Activated naive CD4-positive, alpha-beta T cell treated with anti-CD3 and anti-CD28 coated beads for 36 hours (primary cell): ENCODE measurements around the gene NAA25. TPM values are rescaled to one million over a fixed set of nuclear protein-coding genes. Genes with fewer than 3 reads are reported as not detected.
"Not testable (repeated sequence)": the region's sequence is repeated elsewhere in the genome, so short reads cannot be mapped to it uniquely, and the experiment has no call there.

ENCODE experiments used
- CTCF ChIA-PET: fragments of 350-600 bp; sonication (Branson Sonifier 250); formaldehyde crosslinking; loops from one replicate; lab custom pipeline; 2021; ENCODE audit warnings: antibody characterized with exemption; lab: Charles Lee
- DNase-seq: peaks from one replicate; pipeline ENCODE4 v3.0.0-alpha.2; 2020
- H3K27ac Mint-ChIP-seq: one replicate; pipeline ENCODE4 v1.8.0; 2021; ENCODE audit warnings: mild to moderate bottlenecking, mixed read lengths
- H3K27me3 Mint-ChIP-seq: one replicate; pipeline ENCODE4 v1.8.0; 2021; ENCODE audit warnings: low read depth, mixed read lengths
- H3K36me3 Mint-ChIP-seq: one replicate; pipeline ENCODE4 v1.8.0; 2021; ENCODE audit warnings: low read depth, mixed read lengths
- H3K4me1 Mint-ChIP-seq: one replicate; pipeline ENCODE4 v1.8.0; 2021; ENCODE audit warnings: low read depth, mixed read lengths
- H3K4me3 Mint-ChIP-seq: one replicate; pipeline ENCODE4 v1.8.0; 2021; ENCODE audit warnings: mild to moderate bottlenecking, moderate library complexity, mixed read lengths
- H3K9me3 Mint-ChIP-seq: one replicate; pipeline ENCODE4 v1.8.0; 2021; ENCODE audit warnings: mixed read lengths
- intact Hi-C: fragments of 100-400 bp; cut with micrococcal nuclease; formaldehyde crosslinking; loops from one replicate; pipeline ENCODE4 v1.15.1; 2023
- total RNA-seq, 2 experiments: library from RNA; stranded (reverse); gene quantifications; one replicate each; pipeline ENCODE4 v1.2.3, GENCODE V29; 2021

NAA25 gene
- total RNA-seq, 2 experiments from 2014 or later = 52.4 to 55.7 TPM

DNA sequence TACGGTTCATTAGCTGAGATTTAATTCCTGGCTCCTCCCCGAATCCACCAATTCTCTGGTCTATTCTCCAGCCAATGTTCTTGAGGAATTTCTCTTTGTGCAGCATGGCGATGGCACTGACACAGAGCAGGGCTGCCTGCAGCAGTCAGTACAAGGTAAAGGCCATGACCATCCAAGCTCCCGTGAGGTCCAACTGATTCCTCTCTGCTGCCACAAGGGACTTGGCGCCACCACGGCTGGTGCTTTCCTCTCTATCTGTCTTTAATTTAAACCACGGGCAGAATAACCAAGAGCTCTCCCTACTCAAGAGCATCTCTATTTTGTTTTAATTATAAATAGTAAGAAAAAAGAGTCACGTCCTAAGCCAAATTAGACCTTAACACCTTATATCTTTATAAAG is 107.8 kb downstream of the NAA25 start:
- CTCF ChIA-PET = interaction anchor here (1.1 to 2.0 kb wide), 3 partner anchors 14 to 58 kb away, joined by 3 to 10 read pairs (median 3); no protein-coding TSS in a partner anchor
- no peaks in the 10 kb centered on the region for H3K27me3 Mint-ChIP-seq
- peaks cover 64% of the 10 kb centered on the region for H3K4me1 Mint-ChIP-seq
- no peaks in the 10 kb centered on the region for H3K9me3 Mint-ChIP-seq
- intact Hi-C loops = loop anchor here (1.0 to 2.0 kb wide), 2 partner anchors 9 to 14 kb away; no protein-coding TSS in a partner anchor
- H3K4me3 Mint-ChIP-seq = peak overlapping the region; percentile 14
- DNase-seq = no peak
- no peaks in the 10 kb centered on the region for H3K36me3 Mint-ChIP-seq
- peak overlapping the region; percentile 80 for H3K27ac Mint-ChIP-seq

- intact Hi-C loops, H3K27me3 Mint-ChIP-seq, DNase-seq, H3K9me3 Mint-ChIP-seq, H3K4me3 Mint-ChIP-seq, H3K36me3 Mint-ChIP-seq: not testable (repeated sequence)
- Mint-ChIP-seq H3K27ac (peak overlapping the region; percentile 14), H3K4me1 (peaks cover 67% of the 10 kb centered on the region)
- CTCF ChIA-PET = interaction anchor here (1.7 kb wide), 1 partner anchor 11 kb away, joined by 4 read pairs; no protein-coding TSS in a partner anchor
Observed at GRCh38 chr12:111999129-111999528, 109.5 kb downstream of the NAA25 start.

- Mint-ChIP-seq H3K36me3 (no peaks in the 10 kb centered on the region), H3K27ac (no peak overlapping the region), H3K9me3 (no peaks in the 10 kb centered on the region), H3K4me1 (peaks cover 76% of the 10 kb centered on the region), H3K4me3 (no peak overlapping the region), H3K27me3 (no peaks in the 10 kb centered on the region)
- intact Hi-C loops = no loop called here
- CTCF ChIA-PET = interaction anchor here (1.7 kb wide), 1 partner anchor 12 kb away, joined by 4 read pairs; no protein-coding TSS in a partner anchor
- DNase-seq = no peak
Observed at GRCh38 chr12:111998015-111998414, 110.6 kb downstream of the NAA25 start.

DNA sequence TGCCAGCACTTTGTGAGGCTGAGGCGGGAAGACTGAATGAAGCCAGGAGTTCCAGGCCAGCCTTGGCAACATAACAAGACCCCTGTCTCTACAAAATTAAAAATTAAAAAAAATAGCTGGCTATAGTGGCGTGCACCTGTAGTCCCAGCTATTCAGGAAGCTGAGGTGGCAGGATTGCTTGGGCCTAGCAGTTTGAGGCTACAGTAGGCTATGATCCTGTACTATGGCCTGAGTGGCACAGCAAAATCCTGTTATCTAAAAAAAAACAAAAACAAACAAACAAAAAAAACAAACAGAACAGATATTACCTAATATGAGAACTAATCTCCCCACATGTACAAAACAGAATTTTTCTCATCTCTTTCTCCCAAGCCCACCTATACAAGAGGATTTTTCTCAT is 111.3 kb downstream of the NAA25 start:
- Mint-ChIP-seq H3K4me1 (peaks cover 76% of the 10 kb centered on the region), H3K4me3 (no peak overlapping the region), H3K36me3 (no peaks in the 10 kb centered on the region), H3K27me3 (no peaks in the 10 kb centered on the region), H3K9me3 (no peaks in the 10 kb centered on the region), H3K27ac (no peak overlapping the region)
- CTCF ChIA-PET = no interaction called here
- intact Hi-C loops = no loop called here
- DNase-seq = no peak

DNA sequence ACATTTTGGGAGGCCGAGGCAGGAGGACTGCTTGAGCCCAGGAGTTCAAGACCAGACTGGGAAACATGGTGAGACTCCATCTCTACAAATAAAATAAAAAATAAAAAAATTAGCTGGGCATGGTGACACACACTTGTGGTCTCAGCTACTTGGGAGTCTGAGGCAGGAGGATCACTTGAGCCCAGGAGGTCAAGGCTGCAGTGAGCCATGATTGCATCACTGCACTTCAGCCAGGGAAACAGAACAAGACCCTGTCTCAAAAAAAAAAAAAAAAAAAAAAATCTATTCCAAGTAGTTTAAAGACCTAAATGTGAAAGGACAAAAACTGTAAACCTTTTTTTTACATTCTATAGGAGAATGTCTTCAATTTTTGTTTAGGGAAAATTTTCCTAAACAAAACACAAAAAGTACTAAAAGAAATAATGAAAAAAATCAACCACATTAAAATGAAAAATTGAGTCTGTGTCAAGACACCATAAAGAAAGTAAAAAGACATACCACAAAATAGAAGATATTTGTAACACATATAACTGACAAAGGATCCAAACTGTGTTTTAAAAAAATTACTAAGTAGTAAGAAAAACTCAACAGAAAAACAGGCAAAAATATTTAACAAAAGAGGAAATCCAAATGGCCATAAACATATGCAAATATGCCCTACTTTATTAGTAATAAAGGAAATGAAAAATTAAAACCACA is 112.7 kb downstream of the NAA25 start:
- Mint-ChIP-seq H3K36me3 (peaks cover 2% of the 10 kb centered on the region), H3K4me3 (no peak overlapping the region), H3K27ac (no peak overlapping the region), H3K4me1 (peaks cover 73% of the 10 kb centered on the region), H3K9me3 (no peaks in the 10 kb centered on the region), H3K27me3 (no peaks in the 10 kb centered on the region)
- intact Hi-C loops = no loop called here
- CTCF ChIA-PET = no interaction called here
- no peak for DNase-seq

- H3K36me3 Mint-ChIP-seq, H3K27ac Mint-ChIP-seq, H3K27me3 Mint-ChIP-seq, H3K9me3 Mint-ChIP-seq: not testable (repeated sequence)
- Mint-ChIP-seq H3K4me1 (peaks cover 62% of the 10 kb centered on the region), H3K4me3 (peak overlapping the region; percentile 72)
- peak; percentile 28 for DNase-seq
- CTCF ChIA-PET = interaction anchor here (0.7 to 1.0 kb wide), 3 partner anchors 20 to 50 kb away, joined by 3 to 5 read pairs (median 4); no protein-coding TSS in a partner anchor
- intact Hi-C loops = loop anchor here (5.0 kb wide), 3 partner anchors 47 to 152 kb away; partner anchors contain the start of gene MAPKAPK5
Observed at GRCh38 chr12:111994211-111995111, 114.1 kb downstream of the NAA25 start.

DNA sequence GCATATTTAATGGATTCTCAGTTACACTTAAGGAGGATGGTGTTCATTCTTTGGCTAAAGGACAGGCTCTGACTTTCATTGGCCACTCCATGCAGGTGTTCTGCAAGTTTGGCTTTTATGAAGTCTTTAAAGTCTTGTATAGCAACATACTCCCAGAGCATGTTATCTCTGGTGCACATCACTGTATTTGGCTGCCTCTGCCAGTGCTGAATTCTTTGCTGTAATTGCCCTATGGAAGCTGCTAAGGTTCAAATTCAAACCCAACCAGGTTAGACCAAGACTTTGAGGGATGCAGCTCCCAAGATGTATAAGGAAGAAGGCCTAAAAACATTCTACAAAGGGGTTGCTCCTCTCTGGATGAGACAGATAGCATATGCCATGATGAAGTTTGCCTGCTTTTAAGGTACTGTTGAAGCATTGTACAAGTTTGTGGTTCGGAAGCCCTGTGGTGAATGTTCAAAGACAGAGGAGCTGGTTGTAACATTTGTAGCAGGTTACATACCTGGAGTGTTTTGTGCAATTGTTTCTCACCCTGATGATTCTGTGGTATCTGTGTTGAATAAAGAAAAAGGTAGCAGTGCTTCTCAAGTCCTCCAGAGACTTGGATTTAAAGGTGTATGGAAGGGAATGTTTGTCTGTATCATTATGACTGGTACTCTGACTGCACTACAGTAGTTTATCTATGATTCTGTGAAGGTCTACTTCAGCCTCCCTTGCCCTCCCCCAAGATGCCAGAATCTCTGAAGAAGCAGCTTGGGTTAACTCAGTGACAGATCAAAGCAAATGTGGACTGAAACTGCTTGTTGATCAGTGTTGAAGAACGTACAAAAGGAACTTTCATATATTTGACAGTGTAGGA is 115.1 kb downstream of the NAA25 start:
- Mint-ChIP-seq H3K27ac (peak overlapping the region; percentile 31), H3K4me3 (peak overlapping the region; percentile 72), H3K4me1 (peaks cover 60% of the 10 kb centered on the region), H3K36me3 (peaks cover 2% of the 10 kb centered on the region), H3K27me3 (no peaks in the 10 kb centered on the region), H3K9me3 (no peaks in the 10 kb centered on the region)
- intact Hi-C loops = loop anchor here (1.0 to 5.0 kb wide), 4 partner anchors 20 to 151 kb away; partner anchors contain the start of genes ERP29, MAPKAPK5 and TMEM116
- DNase-seq = peak; percentile 42
- CTCF ChIA-PET = interaction anchor here (0.9 to 1.0 kb wide), 2 partner anchors 21 to 49 kb away, joined by 4 to 5 read pairs; no protein-coding TSS in a partner anchor

- DNase-seq = no peak
- no peaks in the 10 kb centered on the region for H3K27me3 Mint-ChIP-seq
- CTCF ChIA-PET = interaction anchor here (0.9 kb wide), 1 partner anchor 22 kb away, joined by 4 read pairs; no protein-coding TSS in a partner anchor
- intact Hi-C loops = loop anchor here (1.0 to 5.0 kb wide), 4 partner anchors 9 to 150 kb away; partner anchors contain the start of gene MAPKAPK5
- H3K4me3 Mint-ChIP-seq = no peak overlapping the region
- H3K27ac Mint-ChIP-seq = peak overlapping the region; percentile 47
- peaks cover 2% of the 10 kb centered on the region for H3K36me3 Mint-ChIP-seq
- H3K9me3 Mint-ChIP-seq = no peaks in the 10 kb centered on the region
- peaks cover 52% of the 10 kb centered on the region for H3K4me1 Mint-ChIP-seq
Observed at GRCh38 chr12:111992464-111992863, 116.1 kb downstream of the NAA25 start.

GRCh38 chr12:111991946-111992345 is 116.6 kb downstream of the NAA25 start:
- Mint-ChIP-seq H3K27me3 (no peaks in the 10 kb centered on the region), H3K4me1 (peaks cover 50% of the 10 kb centered on the region), H3K4me3 (no peak overlapping the region), H3K27ac (no peak overlapping the region), H3K36me3 (peaks cover 2% of the 10 kb centered on the region), H3K9me3 (no peaks in the 10 kb centered on the region)
- CTCF ChIA-PET = interaction anchor here (0.6 to 0.9 kb wide), 2 partner anchors 13 to 22 kb away, joined by 3 to 4 read pairs; no protein-coding TSS in a partner anchor
- intact Hi-C loops = loop anchor here (1.0 to 5.0 kb wide), 4 partner anchors 9 to 150 kb away; partner anchors contain the start of gene MAPKAPK5
- DNase-seq = no peak

DNA sequence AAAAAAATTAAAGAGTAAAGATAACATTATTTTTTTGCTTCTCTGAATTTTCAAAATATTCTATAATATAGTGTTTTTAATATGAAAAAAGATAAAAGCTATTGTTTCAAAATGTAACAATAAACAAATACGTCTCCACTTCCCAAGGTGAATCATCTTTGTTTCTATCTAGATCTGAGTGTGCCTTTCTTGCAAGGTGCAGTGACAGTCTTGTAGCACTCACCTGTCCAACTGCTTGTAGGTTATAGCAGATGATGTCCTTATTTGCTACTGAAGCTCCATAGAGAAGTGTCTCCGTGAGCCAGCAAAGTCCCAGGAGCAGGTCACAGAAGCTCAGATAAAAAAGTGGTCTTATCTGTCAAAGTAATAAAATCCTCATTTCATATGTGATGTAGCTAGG is 117.0 kb downstream of the NAA25 start:
- Mint-ChIP-seq H3K27ac (no peak overlapping the region), H3K9me3 (no peaks in the 10 kb centered on the region), H3K4me3 (no peak overlapping the region), H3K36me3 (peaks cover 2% of the 10 kb centered on the region), H3K4me1 (peaks cover 50% of the 10 kb centered on the region), H3K27me3 (no peaks in the 10 kb centered on the region)
- intact Hi-C loops = loop anchor here (5.0 kb wide), 3 partner anchors 44 to 149 kb away; partner anchors contain the start of gene MAPKAPK5
- no peak for DNase-seq
- CTCF ChIA-PET = interaction anchor here (0.5 to 0.9 kb wide), 3 partner anchors 13 to 43 kb away, joined by 3 to 4 read pairs (median 3); no protein-coding TSS in a partner anchor

GRCh38 chr12:111984820-111985219 is 123.8 kb downstream of the NAA25 start:
- Mint-ChIP-seq H3K4me3 (no peak overlapping the region), H3K36me3 (no peaks in the 10 kb centered on the region), H3K27ac (no peak overlapping the region), H3K9me3 (no peaks in the 10 kb centered on the region), H3K27me3 (no peaks in the 10 kb centered on the region), H3K4me1 (peaks cover 6% of the 10 kb centered on the region)
- intact Hi-C loops = no loop called here
- CTCF ChIA-PET = no interaction called here
- DNase-seq = no peak
